ENCODE measurements around the gene OMA1.
"Not testable (repeated sequence)": the region's sequence is repeated elsewhere in the genome, so short reads cannot be mapped to it uniquely, and the experiment has no call there.

Gene OMA1

DNA sequence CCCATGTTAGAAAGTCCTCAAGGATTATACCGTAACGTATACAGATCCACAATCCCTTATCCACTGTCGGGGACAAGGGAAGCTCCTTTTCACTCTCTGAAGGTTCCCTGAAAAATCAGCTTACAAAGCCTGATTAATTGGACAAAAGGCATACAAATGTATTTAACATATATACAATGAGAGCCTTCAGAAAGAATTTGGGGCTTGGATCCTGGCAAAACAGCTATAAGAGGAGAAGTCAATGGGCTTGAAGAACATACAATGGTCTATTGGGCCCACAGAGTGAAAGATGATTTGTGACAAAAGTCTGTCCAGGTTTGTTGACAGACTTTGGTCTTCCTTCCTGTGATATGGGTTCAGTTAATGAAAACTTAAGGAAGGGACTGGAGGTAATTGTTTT, 19.8 kb upstream of the OMA1 start:
- TF ChIP-seq FOXM1 (IDR thresholded peaks at IDR 0.05; ENCODE audit: borderline replicate concordance) (no peak), ELF4 (IDR thresholded peaks at IDR 0.05) (no peak), CTBP1 (IDR thresholded peaks at IDR 0.05; ENCODE audit: borderline replicate concordance) (no peak), BHLHE40 (IDR thresholded peaks at IDR 0.05; ENCODE audit: borderline replicate concordance) (no peak), L3MBTL2 (conservative IDR thresholded peaks at IDR 0.05) (no peak), ZNF384 (IDR thresholded peaks at IDR 0.05) (no peak), LEF1 (IDR thresholded peaks at IDR 0.05; ENCODE audit: borderline replicate concordance) (no peak), HDGF (IDR thresholded peaks at IDR 0.05; ENCODE audit: borderline replicate concordance) (no peak), NFRKB (IDR thresholded peaks at IDR 0.05) (no peak), ARNT (IDR thresholded peaks at IDR 0.05) (no peak), FOXA1 (IDR thresholded peaks at IDR 0.05) (no peak), FOXK2 (IDR thresholded peaks at IDR 0.05) (no peak), TARDBP (IDR thresholded peaks at IDR 0.05) (no peak), SUZ12 (IDR thresholded peaks at IDR 0.05) (no peak), SP1 (IDR thresholded peaks at IDR 0.05) (no peak)
- TF ChIP-seq, protein P1, sequence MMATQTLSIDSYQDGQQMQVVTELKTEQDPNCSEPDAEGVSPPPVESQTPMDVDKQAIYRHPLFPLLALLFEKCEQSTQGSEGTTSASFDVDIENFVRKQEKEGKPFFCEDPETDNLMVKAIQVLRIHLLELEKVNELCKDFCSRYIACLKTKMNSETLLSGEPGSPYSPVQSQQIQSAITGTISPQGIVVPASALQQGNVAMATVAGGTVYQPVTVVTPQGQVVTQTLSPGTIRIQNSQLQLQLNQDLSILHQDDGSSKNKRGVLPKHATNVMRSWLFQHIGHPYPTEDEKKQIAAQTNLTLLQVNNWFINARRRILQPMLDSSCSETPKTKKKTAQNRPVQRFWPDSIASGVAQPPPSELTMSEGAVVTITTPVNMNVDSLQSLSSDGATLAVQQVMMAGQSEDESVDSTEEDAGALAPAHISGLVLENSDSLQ (IDR thresholded peaks at IDR 0.05): no peak
- CTCF ChIA-PET: no interaction called here
- DNase-seq (ENCODE audit: extremely low spot score): no peak
- POLR2A ChIA-PET: no interaction called here

DNA sequence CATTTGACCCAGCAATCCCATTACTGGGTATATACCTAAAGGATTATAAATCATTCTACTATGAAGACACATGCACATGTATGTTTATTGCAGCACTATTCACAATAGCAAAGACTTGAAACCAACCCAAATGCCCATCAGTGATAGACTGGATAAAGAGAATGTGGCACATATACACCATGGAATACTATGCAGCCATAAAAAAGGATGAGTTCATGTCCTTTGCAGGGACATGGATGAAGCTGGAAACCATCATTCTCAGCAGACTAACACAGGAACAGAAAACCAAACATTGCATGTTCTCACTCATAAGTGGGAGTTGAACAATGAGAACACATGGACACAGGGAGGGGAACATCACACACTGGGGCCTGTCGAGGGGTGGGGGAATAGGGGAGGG, 17.2 kb upstream of the OMA1 start:
- CTCF ChIA-PET; DNase-seq (ENCODE audit: extremely low spot score); POLR2A ChIA-PET: not testable (repeated sequence)

DNA sequence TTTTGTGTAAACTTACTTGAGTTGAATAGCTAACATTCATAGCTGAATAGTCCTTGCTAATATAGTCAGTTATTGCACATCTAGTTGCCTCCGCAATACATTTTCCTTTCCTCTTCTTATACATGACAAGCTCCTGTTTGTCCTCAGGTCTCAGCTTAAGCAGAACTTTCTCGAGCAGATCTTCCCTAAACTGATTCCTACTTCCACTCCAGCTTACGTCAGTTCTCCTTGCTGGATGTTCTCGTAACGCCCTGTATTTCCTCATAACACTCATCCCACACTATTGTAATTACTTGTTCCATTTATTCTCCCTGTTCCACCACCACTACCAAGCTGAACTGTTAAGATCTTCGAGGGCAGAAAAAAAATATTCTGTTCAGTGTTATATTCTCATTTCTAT, 15.1 kb upstream of the OMA1 start:
- TF ChIP-seq LEF1 (IDR thresholded peaks at IDR 0.05; ENCODE audit: borderline replicate concordance) (no peak), NFRKB (IDR thresholded peaks at IDR 0.05) (no peak), ARNT (IDR thresholded peaks at IDR 0.05) (no peak), SUZ12 (IDR thresholded peaks at IDR 0.05) (no peak), FOXM1 (IDR thresholded peaks at IDR 0.05; ENCODE audit: borderline replicate concordance) (no peak), FOXA1 (IDR thresholded peaks at IDR 0.05) (no peak), ZNF384 (IDR thresholded peaks at IDR 0.05) (no peak), TARDBP (IDR thresholded peaks at IDR 0.05) (no peak), BHLHE40 (IDR thresholded peaks at IDR 0.05; ENCODE audit: borderline replicate concordance) (no peak)
- ChIA-PET POLR2A (no interaction called here), CTCF (no interaction called here)
- DNase-seq (ENCODE audit: extremely low spot score): no peak

DNA sequence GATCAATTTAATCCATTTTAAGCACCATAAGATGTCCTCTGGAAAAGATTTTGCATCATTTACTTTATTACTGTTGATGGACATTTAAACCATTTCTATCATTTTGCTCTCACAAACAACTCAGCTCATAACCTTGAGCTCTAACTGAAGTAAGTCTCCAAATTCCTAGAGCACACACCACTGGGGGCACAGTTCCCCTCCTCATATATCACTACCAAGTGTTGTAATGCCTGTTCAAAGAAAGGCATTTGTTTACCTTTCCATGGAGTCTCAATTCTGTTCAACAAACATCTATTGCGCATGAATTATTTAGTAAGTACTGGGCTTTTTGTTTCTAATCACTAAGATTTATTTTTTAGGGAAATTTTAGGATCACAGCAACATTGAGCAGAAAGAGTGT, 8.9 kb upstream of the OMA1 start:
- CTCF ChIA-PET: interaction anchor here (0.7 kb wide), 1 partner anchor 9 kb away, joined by 3 read pairs; the partner anchor contains the start of gene OMA1

DNA sequence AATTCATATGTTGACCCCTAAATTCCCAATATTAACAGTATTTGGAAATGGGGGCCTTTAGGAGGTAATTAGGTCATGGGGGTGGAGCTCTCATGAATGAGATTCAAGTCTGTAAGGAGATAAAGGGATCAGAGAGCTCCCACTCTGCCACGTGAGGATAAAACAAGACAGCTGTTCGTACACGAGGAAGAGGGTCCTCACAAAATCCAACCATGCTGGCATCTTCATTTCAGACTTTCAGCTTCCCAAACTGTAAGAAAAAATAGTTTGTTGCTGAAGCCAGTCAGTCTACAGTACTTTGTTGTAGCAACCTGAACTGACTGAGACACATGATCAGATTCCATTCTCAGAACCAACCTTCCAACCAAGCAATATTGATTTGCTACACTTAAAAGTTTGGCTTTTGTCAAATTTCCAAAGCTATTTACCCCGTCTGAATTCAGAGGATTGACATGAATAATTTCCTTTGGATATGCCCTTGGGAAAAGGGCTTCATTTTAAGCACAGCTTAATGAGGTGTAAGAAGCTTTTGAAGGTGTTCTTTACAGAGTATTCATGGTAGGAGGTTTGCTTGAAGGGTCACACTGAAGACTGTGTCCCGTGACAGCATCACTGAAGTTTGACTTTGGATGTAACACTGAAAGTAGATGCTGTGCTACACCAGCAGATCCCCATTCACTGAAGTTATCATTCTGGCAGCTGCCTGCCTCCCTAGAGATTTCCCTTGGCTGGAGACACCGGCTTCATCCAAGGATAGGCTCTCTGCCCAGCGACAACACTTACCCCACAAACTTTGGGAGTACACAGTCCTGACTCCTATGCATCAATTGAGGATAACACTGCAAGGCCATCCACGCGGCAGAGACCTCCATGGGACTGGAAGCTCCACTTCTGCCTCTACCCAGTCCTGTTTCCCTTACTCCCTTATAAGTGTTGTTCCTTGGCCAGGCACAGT, 4.9 kb upstream of the OMA1 start:
- CTCF ChIA-PET: no interaction called here
- DNase-seq (ENCODE audit: extremely low spot score): no peak
- POLR2A ChIA-PET: no interaction called here
- TF ChIP-seq CTBP1 (IDR thresholded peaks at IDR 0.05; ENCODE audit: borderline replicate concordance) (no peak), L3MBTL2 (conservative IDR thresholded peaks at IDR 0.05) (no peak), SP1 (IDR thresholded peaks at IDR 0.05) (no peak), FOXA1 (IDR thresholded peaks at IDR 0.05) (no peak), BHLHE40 (IDR thresholded peaks at IDR 0.05; ENCODE audit: borderline replicate concordance) (no peak), ZNF384 (IDR thresholded peaks at IDR 0.05) (no peak), LEF1 (IDR thresholded peaks at IDR 0.05; ENCODE audit: borderline replicate concordance) (no peak), TARDBP (IDR thresholded peaks at IDR 0.05) (no peak), HDGF (IDR thresholded peaks at IDR 0.05; ENCODE audit: borderline replicate concordance) (no peak), ELF4 (IDR thresholded peaks at IDR 0.05) (no peak), SUZ12 (IDR thresholded peaks at IDR 0.05) (no peak), FOXK2 (IDR thresholded peaks at IDR 0.05) (no peak), ARNT (IDR thresholded peaks at IDR 0.05) (no peak), NFRKB (IDR thresholded peaks at IDR 0.05) (no peak)
- TF ChIP-seq, protein P1 (IDR thresholded peaks at IDR 0.05): no peak

More for the DNA sequence above, 8.9 kb upstream of the OMA1 start:
- POLR2A ChIA-PET: no interaction called here
- DNase-seq (ENCODE audit: extremely low spot score): no peak
- TF ChIP-seq L3MBTL2 (conservative IDR thresholded peaks at IDR 0.05): no peak
- no peak for TF ChIP-seq LEF1 (IDR thresholded peaks at IDR 0.05; ENCODE audit: borderline replicate concordance)

DNA sequence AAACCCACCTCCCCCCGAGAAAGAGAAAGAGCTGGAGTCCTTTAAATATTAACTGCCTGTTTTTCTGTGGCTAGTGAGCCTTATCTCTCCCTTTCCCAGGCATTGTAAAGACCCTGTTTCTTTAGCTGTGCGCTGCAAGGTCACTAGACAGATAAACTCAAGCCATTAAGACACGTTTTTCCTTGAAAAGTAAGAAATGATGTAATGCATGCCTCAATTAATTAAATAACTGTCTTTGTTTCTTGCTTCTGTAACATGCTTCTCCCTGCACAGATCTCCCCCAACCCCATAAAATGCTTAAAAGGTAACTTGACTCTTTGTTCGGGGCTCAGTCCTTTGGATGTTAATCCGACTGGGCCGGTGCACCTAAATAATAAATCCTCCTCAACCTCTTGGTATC, 2.8 kb upstream of the OMA1 start:
- POLR2A ChIA-PET; DNase-seq (ENCODE audit: extremely low spot score): not testable (repeated sequence)
- CTCF ChIA-PET: interaction anchor here (0.6 to 1.0 kb wide), 3 partner anchors 53 to 258 kb away, joined by 3 to 5 read pairs (median 4); no protein-coding TSS in a partner anchor

DNA sequence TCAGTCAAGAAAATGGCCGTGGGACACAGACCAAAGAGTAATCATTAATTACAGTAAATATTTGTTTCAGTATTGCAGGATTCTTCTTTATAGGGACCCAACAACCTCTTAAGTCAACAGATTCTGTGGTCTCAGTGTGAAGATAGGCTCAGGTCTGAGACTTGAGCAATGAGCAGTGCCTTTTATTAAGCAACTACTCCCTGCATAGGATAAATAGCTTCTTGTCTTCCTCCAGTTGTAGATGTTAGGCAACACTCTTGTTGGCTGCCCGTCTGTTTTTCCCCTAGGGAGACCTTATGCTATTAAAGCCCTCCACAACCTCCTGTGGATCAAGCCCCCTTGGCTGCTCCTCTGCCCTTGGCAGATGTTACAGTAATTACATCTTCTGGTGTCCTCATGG, 1.8 kb upstream of the OMA1 start:
- DNase-seq (ENCODE audit: extremely low spot score): no peak
- ChIA-PET CTCF (interaction anchor here (1.0 kb wide), 1 partner anchor 104 kb away, joined by 4 read pairs; no protein-coding TSS in a partner anchor), POLR2A (no interaction called here)
- TF ChIP-seq FOXM1 (IDR thresholded peaks at IDR 0.05; ENCODE audit: borderline replicate concordance) (no peak), ELF4 (IDR thresholded peaks at IDR 0.05) (no peak), HDGF (IDR thresholded peaks at IDR 0.05; ENCODE audit: borderline replicate concordance) (no peak), FOXA1 (IDR thresholded peaks at IDR 0.05) (no peak)
- TF ChIP-seq, protein P1 (IDR thresholded peaks at IDR 0.05): no peak
